Measurements from ENCODE around the gene RDH5.

Gene RDH5

GRCh38 chr12:55696796-55697462 lies 23.3 kb upstream of the RDH5 start:
- DNase-seq, result no peak

GRCh38 chr12:55697686-55698085 lies 22.5 kb upstream of the RDH5 start:
- DNase-seq, result no peak

GRCh38 chr12:55698241-55698955 lies 21.8 kb upstream of the RDH5 start:
- no peak for DNase-seq

GRCh38 chr12:55698965-55699364 lies 21.2 kb upstream of the RDH5 start:
- no peak for DNase-seq

- no peak for DNase-seq
Measured at GRCh38 chr12:55699471-55700055, 20.6 kb upstream of the RDH5 start.

- no peak for DNase-seq
Measured at GRCh38 chr12:55700255-55701018, 19.8 kb upstream of the RDH5 start.

- DNase-seq, result no peak
Measured at GRCh38 chr12:55702861-55703260, 17.3 kb upstream of the RDH5 start.

GRCh38 chr12:55703288-55703687 lies 16.9 kb upstream of the RDH5 start:
- DNase-seq, result no peak

GRCh38 chr12:55703901-55704761 lies 16.1 kb upstream of the RDH5 start:
- DNase-seq, result no peak

- DNase-seq, result no peak
Measured at GRCh38 chr12:55704824-55705718, 15.1 kb upstream of the RDH5 start.

GRCh38 chr12:55705782-55706402 lies 14.3 kb upstream of the RDH5 start:
- DNase-seq, result no peak

GRCh38 chr12:55706568-55707218 lies 13.5 kb upstream of the RDH5 start:
- no peak for DNase-seq

GRCh38 chr12:55707219-55707671 lies 12.9 kb upstream of the RDH5 start:
- DNase-seq, result no peak

- peak; percentile 43 for DNase-seq
Measured at GRCh38 chr12:55707841-55708694, 12.1 kb upstream of the RDH5 start, which contains the start of gene ITGA7. Gene ITGA7, minus strand, starts transcription at chr12:55707904. Its CDS starts 222 bp downstream, at chr12:55707682.

GRCh38 chr12:55708695-55709233 lies 11.4 kb upstream of the RDH5 start:
- DNase-seq, result no peak

- DNase-seq, result no peak
Measured at GRCh38 chr12:55711786-55712553, 8.2 kb upstream of the RDH5 start.

- DNase-seq, result no peak
Measured at GRCh38 chr12:55712700-55713415, 7.3 kb upstream of the RDH5 start.
